Body of pancreas (tissue), 4 donors: ENCODE data around the gene CACNB3. TPM values are rescaled to one million over a fixed set of nuclear protein-coding genes. Genes with fewer than 3 reads are reported as not detected.
A peak's percentile ranks its signal among the peaks of the same experiment; 100 is the strongest.

Source experiments
- ATAC-seq: fragments of 150-250 bp; one replicate; pipeline ENCODE4 v1.9.1; 2016
- DNase-seq, 4 donors: peaks; one replicate each; pipeline ENCODE4 v3.0.0-alpha.2; 2019
- H3K27ac ChIP-seq, 4 donors: fragments of 200-600 bp; sonication (generic); 1 replicate in 3 of 4; 2 replicates in 1 of 4; pipeline versions ENCODE4 v1.5.1 to v1.6.1; 2016 to 2019; ENCODE audit warnings: mild to moderate bottlenecking in 1 of 4, mixed read lengths in 1 of 4, moderate library complexity in 1 of 4
- H3K27me3 ChIP-seq, 2 donors: fragments of 200-600 bp; sonication (generic); one replicate each; pipeline ENCODE4 v1.6.0; 2016; ENCODE audit warnings: mild to moderate bottlenecking in 1 of 2
- H3K36me3 ChIP-seq, 2 donors: fragments of 200-600 bp; sonication (generic); replicated peaks in 1 of 2; 2 replicates each; pipeline ENCODE4 v1.5.1; 2016; ENCODE audit warnings: low read depth in 2 of 2; ENCODE audit not compliant: insufficient read depth in 1 of 2
- H3K4me1 ChIP-seq: fragments of 200-600 bp; sonication (generic); one replicate; pipeline ENCODE4 v1.6.0; 2016
- H3K4me3 ChIP-seq, 2 donors: fragments of 200-600 bp; sonication (generic); 1 replicate in 1 of 2; 2 replicates in 1 of 2; pipeline ENCODE4 v1.5.1; 2016 to 2019
- H3K9me3 ChIP-seq, 3 donors: fragments of 200-600 bp; sonication (generic); 1 replicate in 2 of 3; 2 replicates in 1 of 3; pipeline ENCODE4 v1.5.1; 2016
- POLR2A ChIP-seq, 3 donors: fragments of 450-650 bp; IDR thresholded peaks; one replicate each; pipeline ENCODE4 v1.6.1; 2016; ENCODE audit warnings: antibody characterized with exemption in 3 of 3, mild to moderate bottlenecking in 2 of 3
- WGBS, 2 donors: methylation state at CpG; one replicate each; pipeline ENCODE4 v1.1.5; 2017; 5-methylcytosine and 5-hydroxymethylcytosine counted together
- intact Hi-C: fragments of 100-400 bp; cut with DNase I; formaldehyde crosslinking; loops from one replicate; pipeline ENCODE4 v1.15.1; 2023
- total RNA-seq, 2 donors: library from RNA; depleted of rRNA; stranded (reverse); fragments of >200 nt; gene quantifications; one replicate each; pipeline ENCODE4 v1.1.0, GENCODE V29; 2016
- TF ChIP-seq, protein P1 (sequence below), 7 experiments: fragments of 450-650 bp in 4 of 7; fragments of 200-600 bp in 3 of 7; sonication (generic) in 3 of 7; IDR thresholded peaks; one replicate each; pipeline ENCODE4 v1.5.1; 2016 to 2019; ENCODE audit warnings: antibody characterized with exemption in 7 of 7

Gene CACNB3
- total RNA-seq, 2 donors from 2014 or later = 4.0 to 6.7 TPM

DNA sequence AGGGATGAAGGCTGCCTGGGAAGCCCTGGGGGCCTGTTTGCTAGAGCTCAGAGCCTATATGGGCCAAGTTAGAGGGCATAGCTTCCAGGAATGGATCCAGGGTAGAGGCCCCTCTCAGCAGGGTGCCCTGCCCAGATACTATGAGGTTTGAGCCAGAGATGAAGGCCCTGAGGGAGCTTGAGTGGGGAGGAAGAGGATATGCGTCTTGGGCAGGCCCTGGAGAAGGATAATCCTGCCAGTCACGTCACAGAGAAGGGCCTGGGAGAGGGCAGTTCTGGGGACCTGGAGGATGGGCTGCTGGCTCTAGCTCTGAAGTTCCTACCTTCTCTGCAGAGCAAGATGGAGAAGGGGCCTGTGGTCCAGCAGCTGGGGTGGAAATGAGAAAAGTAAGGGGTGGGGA lies 5.9 kb upstream of the CACNB3 start:
- ATAC-seq (no peak), DNase-seq (no peak)
- Histone ChIP-seq H3K27me3 (no peaks in the 10 kb centered on the region), H3K4me1 (peaks cover 22% of the 10 kb centered on the region), H3K4me3 (no peak overlapping the region), H3K9me3 (no peaks in the 10 kb centered on the region), H3K36me3 (no peaks in the 10 kb centered on the region), H3K27ac (no peak overlapping the region)
- WGBS, 2 donors = 61 to 66% methylated on average over 2 of the region's 2 CpGs
- intact Hi-C loops = no loop called here
- TF ChIP-seq, protein P1, sequence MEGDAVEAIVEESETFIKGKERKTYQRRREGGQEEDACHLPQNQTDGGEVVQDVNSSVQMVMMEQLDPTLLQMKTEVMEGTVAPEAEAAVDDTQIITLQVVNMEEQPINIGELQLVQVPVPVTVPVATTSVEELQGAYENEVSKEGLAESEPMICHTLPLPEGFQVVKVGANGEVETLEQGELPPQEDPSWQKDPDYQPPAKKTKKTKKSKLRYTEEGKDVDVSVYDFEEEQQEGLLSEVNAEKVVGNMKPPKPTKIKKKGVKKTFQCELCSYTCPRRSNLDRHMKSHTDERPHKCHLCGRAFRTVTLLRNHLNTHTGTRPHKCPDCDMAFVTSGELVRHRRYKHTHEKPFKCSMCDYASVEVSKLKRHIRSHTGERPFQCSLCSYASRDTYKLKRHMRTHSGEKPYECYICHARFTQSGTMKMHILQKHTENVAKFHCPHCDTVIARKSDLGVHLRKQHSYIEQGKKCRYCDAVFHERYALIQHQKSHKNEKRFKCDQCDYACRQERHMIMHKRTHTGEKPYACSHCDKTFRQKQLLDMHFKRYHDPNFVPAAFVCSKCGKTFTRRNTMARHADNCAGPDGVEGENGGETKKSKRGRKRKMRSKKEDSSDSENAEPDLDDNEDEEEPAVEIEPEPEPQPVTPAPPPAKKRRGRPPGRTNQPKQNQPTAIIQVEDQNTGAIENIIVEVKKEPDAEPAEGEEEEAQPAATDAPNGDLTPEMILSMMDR (IDR thresholded peaks at IDR 0.05) = no peak
- no peak for TF ChIP-seq POLR2A (IDR thresholded peaks at IDR 0.05)

DNA sequence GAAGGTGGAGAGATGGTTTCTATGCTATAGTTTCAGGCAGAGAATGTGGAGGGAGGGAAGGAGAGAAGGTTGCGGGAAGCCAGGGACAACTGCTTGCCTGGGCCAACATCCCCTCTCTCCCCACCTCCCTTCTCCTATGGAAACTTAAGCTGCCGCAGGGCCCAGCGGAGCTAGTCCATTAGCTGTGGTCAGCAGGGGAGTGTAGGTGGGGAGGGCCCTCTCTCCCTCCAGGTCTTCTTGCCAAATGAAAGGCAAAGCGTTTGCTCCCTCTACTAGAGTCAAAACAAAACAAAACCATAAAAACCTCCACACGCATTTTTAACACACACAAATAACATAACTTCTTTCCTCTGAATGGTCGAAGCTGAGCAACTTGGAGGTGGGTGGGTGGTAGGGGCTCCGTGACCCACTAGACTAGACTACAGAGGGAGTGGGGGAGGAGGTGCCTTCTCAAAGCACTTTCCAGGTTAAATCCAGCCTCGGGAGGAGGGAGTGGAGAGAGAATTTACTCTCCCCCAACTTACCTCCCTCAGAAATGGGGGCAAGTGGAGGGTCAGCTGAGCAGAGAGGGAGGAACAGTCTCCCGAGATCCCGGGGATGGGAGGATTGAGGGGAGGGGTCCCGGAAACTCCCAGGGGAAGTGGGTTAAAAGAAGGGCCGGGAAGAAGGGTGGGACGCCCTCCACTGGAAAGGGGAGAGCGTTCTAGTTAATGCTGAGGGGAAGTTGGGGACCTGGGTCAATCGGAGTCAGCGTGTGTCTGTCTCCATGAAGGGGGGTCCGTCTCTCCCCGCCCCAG lies 4.6 kb upstream of the CACNB3 start:
- peaks cover 32% of the 10 kb centered on the region for H3K4me1 ChIP-seq
- ATAC-seq = no peak

DNA sequence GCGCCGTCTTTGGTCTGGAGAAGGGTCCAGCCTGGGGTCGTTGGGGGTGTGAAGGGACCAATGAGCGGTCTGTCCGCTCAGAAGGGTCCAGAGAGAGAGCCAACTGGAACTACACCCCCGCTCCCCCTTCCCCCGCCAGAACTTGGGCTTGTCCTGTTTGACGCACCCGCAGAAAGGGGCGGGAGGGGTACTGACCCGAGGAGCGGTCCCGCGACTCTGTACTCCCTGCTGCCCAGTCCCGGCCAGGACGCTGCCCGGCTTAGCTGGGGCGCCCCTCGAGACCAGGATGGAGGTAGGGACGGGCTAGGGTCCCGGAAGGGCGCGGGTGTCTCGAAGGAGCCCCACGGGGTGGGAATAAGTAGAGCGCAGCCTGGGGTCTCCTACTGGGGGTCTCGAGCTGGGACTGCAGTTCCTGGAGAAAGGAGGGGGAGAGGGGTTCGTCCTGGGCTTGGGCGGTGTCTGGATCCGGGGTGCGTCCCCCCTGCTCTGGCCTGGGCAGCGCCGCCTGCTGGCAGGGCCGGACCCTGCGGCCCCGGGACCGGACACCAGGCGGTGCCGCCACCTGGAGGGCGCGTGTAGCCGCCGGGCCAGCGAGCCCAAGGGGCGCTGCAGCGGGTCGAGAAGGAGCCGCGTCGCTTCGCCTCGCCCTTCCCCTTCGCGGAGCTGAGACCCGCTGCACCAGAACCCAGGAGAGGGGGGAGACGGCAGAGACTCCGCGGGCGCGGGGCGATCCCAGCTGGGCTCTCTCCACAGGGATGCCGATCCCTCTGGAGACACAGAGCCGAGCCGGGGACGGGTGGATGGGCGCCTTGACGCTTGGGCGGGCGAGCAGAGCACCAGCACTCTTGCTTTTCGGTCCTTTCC lies 3.8 kb upstream of the CACNB3 start:
- no peaks in the 10 kb centered on the region for H3K27me3 ChIP-seq
- peak overlapping the region; percentile 6 to 88 (median 83) for H3K27ac ChIP-seq
- peaks cover 36% of the 10 kb centered on the region for H3K4me1 ChIP-seq
- 0 to 1% methylated on average over 15 to 69 of the region's 70 CpGs for WGBS, 2 donors
- H3K9me3 ChIP-seq = no peaks in the 10 kb centered on the region
- TF ChIP-seq, protein P1 (IDR thresholded peaks at IDR 0.05) = peak; percentile 97 to 100 (median 99)
- peak in 1 of 3 donors; percentile 12 for TF ChIP-seq POLR2A (IDR thresholded peaks at IDR 0.05)
- H3K36me3 ChIP-seq = no peaks in the 10 kb centered on the region
- DNase-seq (peak; percentile 80 to 91 (median 86)), ATAC-seq (peak; percentile 87)
- intact Hi-C loops = no loop called here
- H3K4me3 ChIP-seq = peak overlapping the region; percentile 49 to 51

More for the DNA sequence above, 4.6 kb upstream of the CACNB3 start:
- intact Hi-C loops = no loop called here
- Histone ChIP-seq H3K9me3 (no peaks in the 10 kb centered on the region), H3K36me3 (no peaks in the 10 kb centered on the region), H3K27me3 (no peaks in the 10 kb centered on the region), H3K27ac (peak overlapping the region in 2 of 4 donors; percentile 83 to 88), H3K4me3 (no peak overlapping the region)
- TF ChIP-seq, protein P1 (IDR thresholded peaks at IDR 0.05) = no peak
- TF ChIP-seq POLR2A (IDR thresholded peaks at IDR 0.05) = no peak
- no peak for DNase-seq
- WGBS, 2 donors = 33 to 45% methylated on average over 18 of the region's 18 CpGs

DNA sequence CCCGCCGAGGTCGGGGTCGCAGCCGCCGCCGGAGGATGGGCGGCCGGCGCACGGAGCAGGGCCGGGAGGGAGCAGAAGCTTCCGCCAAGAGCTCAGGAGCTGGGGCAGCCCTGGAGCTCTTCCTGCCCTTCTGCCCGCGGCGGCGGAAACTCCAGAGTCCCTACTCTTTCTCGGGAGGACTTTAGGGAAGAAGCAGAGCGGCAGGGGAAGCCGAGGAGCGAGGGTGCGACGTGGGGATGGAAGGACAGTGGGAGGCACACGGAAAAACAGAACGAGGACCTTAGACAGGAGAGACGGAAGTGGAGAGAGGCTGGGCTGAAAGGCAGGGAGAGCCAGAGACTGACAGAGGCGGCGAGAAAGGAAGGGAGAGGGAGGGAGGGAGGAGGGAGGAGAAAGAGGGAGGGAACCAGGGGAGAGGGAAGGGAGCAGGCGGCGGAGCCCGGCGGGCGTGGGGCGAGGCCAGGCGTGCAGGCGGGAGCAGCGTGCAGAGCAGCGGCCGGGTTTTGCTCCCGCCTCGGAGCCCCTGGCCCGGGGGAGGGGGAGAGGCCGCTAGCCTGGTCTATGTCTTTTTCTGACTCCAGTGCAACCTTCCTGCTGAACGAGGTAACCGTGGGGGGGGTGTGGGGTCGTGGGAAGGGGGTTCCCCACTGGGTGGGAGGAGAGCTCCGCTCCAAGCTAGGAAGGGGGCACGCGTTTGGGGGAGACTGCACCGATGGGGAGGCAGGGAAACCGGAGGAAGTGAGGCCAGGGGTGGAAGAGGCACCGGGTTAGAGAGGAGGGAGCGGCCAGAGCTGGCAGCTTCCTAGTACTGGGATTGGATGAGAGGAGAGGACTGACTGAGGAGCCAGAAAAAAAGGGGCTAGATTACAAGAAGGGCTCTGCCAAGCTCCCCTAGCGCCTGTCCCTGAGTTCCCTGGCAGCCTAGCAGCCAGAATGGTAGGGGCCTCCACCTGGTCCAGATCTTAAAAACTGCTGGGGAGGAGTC lies 2.9 kb upstream of the CACNB3 start:
- DNase-seq (peak; percentile 76 to 83 (median 80)), ATAC-seq (peak; percentile 87)
- Histone ChIP-seq H3K36me3 (no peaks in the 10 kb centered on the region), H3K4me1 (peaks cover 36% of the 10 kb centered on the region), H3K27me3 (no peaks in the 10 kb centered on the region), H3K4me3 (peak overlapping the region; percentile 49 to 51), H3K9me3 (no peaks in the 10 kb centered on the region), H3K27ac (peak overlapping the region; percentile 6 to 88 (median 83))
- 1 to 2% methylated on average over 44 to 54 of the region's 54 CpGs for WGBS, 2 donors
- intact Hi-C loops = no loop called here
- peak in 2 of 3 donors; percentile 87 to 90 for TF ChIP-seq POLR2A (IDR thresholded peaks at IDR 0.05)
- TF ChIP-seq, protein P1 (IDR thresholded peaks at IDR 0.05) = no peak
